Fibroblast of mammary gland (primary cell): ENCODE data around the gene PAK1.
"Not testable (repeated sequence)": the region's sequence is repeated elsewhere in the genome, so short reads cannot be mapped to it uniquely, and the experiment has no call there.

ENCODE experiments used
- DNase-seq: peaks from one replicate; pipeline ENCODE4 v3.0.0-alpha.2; 2010; ENCODE audit warnings: low read depth
- H3K4me3 ChIP-seq: 2 replicates; pipeline ENCODE4 v1.5.1; 2011; ENCODE audit warnings: low read depth, mild to moderate bottlenecking, low read length, moderate library complexity; ENCODE audit not compliant: control insufficient read depth
- TF ChIP-seq, protein P1 (sequence below): conservative IDR thresholded peaks from 2 replicates; pipeline ENCODE4 v1.5.1; 2011; ENCODE audit warnings: low read depth, low read length, inconsistent platforms; ENCODE audit not compliant: control insufficient read depth, insufficient read depth

Gene PAK1

DNA sequence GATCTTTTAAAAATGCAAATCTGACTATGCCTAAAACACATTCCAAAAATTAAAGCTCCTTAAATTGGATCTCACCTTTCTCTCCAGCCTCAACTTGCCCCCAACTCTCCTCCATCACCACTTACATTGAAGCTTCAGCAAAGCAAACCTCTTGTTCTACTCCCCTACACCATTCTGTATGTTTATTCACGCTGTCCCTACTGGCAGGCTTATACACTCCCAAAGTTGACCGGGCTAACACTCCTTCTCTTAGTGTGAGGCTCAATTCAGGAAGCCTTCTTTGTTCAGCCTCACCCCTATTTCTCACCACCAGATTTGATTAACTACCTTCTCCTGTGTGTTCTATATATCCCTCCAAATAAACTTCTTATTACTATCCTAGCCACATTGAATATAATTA lies 170.6 kb downstream of the PAK1 start:
- TF ChIP-seq, protein P1, sequence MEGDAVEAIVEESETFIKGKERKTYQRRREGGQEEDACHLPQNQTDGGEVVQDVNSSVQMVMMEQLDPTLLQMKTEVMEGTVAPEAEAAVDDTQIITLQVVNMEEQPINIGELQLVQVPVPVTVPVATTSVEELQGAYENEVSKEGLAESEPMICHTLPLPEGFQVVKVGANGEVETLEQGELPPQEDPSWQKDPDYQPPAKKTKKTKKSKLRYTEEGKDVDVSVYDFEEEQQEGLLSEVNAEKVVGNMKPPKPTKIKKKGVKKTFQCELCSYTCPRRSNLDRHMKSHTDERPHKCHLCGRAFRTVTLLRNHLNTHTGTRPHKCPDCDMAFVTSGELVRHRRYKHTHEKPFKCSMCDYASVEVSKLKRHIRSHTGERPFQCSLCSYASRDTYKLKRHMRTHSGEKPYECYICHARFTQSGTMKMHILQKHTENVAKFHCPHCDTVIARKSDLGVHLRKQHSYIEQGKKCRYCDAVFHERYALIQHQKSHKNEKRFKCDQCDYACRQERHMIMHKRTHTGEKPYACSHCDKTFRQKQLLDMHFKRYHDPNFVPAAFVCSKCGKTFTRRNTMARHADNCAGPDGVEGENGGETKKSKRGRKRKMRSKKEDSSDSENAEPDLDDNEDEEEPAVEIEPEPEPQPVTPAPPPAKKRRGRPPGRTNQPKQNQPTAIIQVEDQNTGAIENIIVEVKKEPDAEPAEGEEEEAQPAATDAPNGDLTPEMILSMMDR, result no peak
- H3K4me3 ChIP-seq, result no peak overlapping the region
- no peak for DNase-seq

DNA sequence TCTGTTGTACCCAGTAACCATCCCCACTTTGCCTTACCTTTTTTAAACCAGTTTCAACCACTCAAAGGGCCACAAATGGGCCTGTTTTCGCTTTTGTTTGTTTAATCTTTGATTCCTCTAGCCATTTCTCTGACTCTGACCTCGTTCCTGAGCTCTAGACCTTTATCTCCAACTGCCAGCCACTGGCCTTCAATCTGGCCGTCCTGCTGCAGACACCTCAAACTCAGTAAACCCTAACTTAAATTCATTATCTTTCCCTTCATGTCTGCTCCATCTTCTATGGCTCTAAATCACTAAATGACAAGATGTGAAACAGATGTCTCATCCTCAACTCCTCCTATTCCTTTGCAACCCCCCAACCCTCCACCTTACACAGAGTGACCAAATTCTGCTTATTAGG lies 171.1 kb downstream of the PAK1 start:
- TF ChIP-seq, protein P1, result no peak
- no peak overlapping the region for H3K4me3 ChIP-seq
- DNase-seq, result no peak

DNA sequence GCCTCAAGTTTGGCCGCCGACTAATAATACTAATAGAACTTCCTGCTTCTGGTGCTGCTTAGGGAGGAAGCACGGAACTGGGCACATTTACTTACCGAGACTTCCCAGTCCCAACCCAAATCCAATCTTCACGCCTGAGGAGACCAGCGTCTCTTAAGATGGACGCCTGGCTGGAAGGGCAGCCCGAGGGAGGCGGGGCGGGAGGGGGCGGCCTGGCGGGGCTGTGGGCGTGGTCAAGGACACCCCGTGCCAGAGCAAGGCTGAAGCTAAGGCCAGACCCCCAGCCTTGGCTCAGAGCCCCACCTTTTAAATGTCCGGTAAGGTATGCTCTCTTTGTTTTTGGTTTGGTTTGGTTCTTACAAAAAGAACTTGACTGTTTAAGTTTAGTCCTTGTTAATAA lies 172.4 kb downstream of the PAK1 start, which contains the start of gene GDPD4:
Gene GDPD4, minus strand, starts transcription at position 177 of the 400 bp plus-strand sequence. CDS start 16,549 bp downstream, outside the sequence.
- TF ChIP-seq, protein P1, result no peak
- DNase-seq, result no peak
- H3K4me3 ChIP-seq, result no peak within 1 kb of the TSS

DNA sequence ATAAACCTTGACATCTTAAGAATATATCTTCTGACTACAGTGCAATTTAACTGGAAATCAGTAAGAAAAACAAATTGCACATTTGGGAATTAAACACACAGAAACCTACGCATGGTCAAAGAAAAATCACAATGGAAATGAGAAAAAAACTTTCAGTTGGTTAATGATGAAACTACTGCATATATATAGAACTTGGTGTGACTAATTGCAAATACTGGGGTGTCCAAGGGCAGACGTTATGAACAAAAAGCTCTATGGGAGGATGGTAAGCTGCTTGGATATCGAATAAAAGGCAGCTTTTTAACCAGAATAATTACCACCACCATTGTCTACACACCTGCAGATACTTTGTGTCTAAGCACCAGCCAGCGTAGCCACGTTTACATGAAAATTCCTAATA lies 173.2 kb downstream of the PAK1 start:
- H3K4me3 ChIP-seq, result no peak overlapping the region
- no peak for DNase-seq
- TF ChIP-seq, protein P1, result no peak

DNA sequence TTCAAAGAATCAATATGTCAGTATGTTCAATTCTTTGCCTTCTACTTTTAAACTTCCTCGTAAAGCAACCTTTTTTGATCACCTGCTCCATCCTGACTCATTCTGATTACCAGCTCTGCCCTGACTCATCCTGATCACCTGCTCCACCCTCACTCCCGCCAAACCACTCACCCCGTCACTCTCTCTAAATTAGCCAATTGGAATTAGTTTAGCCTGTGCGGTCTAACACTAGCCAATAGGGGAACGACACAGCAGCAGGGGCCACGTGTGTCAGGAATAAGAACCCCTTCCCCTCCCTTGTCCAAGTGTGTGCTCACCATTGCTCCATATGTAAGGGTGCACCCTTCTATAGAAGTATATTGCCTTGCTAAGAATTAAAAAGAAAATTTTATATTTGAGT lies 173.9 kb downstream of the PAK1 start:
- H3K4me3 ChIP-seq, result not testable (repeated sequence)
- DNase-seq, result peak; percentile 62

DNA sequence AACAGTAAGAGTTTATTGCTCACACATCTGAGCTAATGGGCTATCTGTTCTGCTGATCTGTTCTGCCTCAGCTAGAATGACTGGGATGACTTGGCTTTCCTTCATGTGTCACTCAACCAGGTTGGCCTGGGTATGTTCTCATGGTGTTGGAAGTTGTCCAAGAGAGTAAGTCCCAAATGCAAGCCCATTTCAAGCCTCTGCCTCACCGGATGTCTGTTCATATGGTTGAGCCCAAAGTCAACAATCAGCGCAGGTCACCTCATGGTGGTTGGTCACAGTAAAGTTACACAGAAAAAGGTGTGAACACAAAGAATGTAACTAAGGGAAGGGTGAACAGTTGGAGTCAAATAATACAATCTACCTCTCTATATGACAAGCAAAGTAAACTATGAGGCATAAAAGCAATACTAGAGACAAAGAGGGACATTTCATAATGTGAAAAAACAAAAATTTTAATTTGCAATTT lies 174.3 kb downstream of the PAK1 start:
- TF ChIP-seq, protein P1, result no peak
- H3K4me3 ChIP-seq, result no peak overlapping the region
- peak; percentile 45 for DNase-seq

DNA sequence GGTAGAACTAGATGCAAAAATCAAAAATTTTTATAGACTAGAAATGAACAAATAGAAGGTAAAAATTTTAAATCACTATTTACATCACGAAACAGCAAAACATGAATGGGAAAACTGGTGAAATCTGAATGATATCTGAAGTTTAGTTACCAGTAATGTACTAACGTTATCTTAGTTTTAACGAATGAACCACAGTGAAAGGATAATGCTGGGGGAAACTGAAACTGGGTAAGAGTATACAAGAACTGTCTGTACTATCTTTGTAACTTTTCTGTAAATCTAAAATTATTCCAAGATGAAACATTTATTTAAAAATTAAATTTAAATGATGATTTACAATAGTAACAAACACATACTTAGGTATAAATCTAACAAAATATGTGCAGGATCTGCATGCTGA lies 179.9 kb downstream of the PAK1 start:
- TF ChIP-seq, protein P1, result no peak
- DNase-seq, result no peak

More for the DNA sequence above, 179.9 kb downstream of the PAK1 start:
- no peak overlapping the region for H3K4me3 ChIP-seq
